Retina (tissue), 1 donor: ENCODE measurements around the gene CEP83.
"Not testable (repeated sequence)": the region's sequence is repeated elsewhere in the genome, so short reads cannot be mapped to it uniquely, and the experiment has no call there.

Source experiments
- DNase-seq: peaks from one replicate; pipeline ENCODE4 v3.0.0-alpha.2; 2016

CEP83 gene

DNA sequence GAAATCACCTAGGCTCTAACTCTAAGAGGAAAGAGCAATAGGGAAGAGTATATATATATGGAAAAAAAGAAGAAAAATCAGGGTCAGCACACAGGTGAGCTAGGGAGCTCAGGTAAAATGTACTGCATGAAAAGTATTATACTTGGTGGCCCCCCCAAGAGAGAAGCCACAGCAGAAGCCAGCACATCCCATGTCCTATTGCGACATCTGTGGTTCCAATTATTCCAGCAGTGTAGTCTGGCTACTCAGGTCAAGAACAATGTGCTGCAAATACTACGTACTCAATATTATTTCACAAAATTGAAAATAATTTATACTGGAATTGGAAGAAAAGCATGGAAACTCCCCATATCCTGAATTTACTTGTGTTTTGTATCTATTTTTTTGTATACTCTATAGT lies 85.5 kb downstream of the CEP83 start:
- DNase-seq = no peak

DNA sequence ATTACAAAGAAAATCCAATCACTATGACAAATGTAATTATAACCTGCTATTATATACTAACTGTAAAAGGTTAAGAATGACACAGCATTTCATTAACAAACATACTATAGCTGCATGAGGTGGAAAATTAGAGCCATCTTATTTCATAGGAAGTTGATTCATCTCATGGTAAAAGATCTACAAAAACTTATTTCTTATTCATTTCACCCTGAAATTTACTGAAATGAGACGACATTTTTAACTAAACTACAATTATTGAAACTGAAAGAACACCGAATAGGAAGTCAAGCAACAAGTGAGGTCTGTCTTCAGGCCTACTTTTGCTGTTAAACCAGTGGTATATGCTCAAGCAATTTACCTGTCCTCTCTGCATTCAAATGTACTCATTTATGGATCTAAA lies 87.2 kb downstream of the CEP83 start:
- DNase-seq = no peak

DNA sequence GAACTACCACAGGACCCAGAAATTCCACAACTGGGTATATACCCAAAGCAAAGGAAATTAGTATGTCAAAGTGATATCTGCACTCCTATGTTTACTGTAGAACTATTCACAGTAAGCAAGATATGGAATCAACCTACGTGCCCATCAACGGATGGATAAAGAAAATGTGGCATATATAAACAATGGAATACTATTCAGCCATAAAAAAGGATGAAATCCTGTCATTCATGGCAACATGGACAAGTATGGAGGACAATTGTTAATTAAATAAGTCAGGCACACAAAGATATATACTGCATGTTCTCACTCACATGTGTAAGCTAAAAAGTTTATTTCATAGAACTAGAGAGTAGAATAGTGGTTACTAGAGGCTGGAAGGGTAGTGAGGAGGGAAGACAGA lies 97.0 kb downstream of the CEP83 start:
- no peak for DNase-seq

DNA sequence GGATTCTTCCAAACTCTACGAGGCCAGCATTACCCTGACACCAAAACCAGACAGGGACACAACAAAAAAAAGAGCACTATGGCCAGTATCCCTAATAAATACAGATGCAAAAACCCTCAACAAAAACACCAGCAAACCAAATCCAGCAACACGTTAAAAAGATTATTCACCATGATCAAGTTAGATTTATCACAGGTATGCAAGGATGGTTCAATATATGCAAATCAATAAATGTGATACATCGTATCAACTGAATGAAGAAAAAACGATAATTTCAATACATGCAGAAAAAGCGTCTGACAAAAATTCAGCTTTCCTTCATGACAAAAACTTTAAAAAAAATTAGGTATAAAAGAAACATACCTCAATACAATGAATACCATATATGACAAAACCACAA lies 99.9 kb downstream of the CEP83 start:
- no peak for DNase-seq

DNA sequence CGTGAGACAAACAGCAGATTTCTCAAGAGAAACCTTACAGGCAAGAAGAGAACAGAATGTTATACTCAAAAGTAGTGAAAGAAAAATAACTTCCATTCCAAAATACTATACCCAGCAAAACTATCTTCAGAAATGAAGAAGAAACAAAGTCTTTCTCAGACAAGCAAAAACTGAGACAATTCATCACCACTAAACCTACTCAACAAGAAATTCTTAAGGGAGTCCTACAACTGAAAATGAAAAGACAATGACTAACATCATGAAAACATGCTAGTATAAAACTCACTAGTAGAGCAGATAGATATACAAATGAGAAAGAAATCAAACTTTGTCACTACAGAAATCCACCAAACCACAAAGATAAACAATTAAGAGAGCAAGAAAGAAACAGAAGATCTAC lies 106.5 kb downstream of the CEP83 start:
- no peak for DNase-seq

DNA sequence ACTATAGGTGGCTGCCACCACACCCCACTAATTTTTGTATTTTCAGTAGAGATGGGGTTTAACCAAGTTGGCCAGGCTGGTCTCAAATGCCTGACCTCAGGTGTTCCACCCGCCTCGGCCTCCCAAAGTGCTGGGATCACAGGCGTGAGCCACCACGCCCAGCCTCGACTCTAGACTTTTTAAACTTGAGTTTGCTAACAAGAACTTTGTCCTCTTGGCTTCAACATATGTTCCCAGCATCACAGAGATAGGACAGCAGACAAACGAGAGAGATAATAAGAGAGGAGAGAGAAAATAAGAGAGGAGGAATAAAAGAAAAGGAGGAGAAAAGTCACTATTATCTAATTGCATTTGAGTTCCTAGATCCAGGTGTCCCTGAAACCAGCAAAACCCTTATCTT lies 119.1 kb downstream of the CEP83 start:
- no peak for DNase-seq

DNA sequence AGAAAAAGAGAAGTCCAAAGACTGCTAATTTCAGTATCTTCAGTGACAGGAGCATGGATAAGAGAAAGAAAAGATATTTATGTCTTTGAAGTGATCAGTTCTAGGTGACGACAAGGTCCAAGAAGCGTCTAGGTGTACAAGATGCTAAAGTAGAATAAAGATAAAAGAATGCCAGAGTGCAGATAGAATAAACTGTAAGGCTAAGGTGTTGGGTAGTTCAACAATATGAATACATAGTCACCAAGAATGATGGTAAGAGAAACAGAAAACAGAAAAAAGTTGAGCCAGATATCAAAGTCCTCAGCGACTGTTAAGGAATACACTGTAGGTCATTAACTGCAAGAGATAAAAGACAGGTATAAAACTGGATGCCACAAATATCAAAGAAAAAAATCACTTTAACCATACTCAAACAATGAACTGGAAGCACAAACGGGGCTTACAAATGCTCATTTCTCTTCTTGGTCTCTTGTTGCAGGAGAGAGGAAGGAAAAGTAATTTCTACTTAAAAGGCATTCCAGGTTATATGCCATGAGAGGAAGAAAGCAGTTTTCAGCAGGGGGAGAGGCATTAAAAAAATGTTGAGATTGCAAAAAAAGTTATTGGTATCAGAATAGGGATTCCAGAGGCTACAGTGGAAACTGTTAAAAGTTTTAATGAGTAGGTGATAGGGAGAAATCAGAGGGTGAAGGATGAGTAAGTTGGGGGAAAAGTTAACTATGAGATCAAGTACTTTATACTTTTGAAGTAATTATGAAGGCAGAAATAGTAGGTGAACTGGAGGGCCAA lies 121.5 kb downstream of the CEP83 start:
- no peak for DNase-seq

DNA sequence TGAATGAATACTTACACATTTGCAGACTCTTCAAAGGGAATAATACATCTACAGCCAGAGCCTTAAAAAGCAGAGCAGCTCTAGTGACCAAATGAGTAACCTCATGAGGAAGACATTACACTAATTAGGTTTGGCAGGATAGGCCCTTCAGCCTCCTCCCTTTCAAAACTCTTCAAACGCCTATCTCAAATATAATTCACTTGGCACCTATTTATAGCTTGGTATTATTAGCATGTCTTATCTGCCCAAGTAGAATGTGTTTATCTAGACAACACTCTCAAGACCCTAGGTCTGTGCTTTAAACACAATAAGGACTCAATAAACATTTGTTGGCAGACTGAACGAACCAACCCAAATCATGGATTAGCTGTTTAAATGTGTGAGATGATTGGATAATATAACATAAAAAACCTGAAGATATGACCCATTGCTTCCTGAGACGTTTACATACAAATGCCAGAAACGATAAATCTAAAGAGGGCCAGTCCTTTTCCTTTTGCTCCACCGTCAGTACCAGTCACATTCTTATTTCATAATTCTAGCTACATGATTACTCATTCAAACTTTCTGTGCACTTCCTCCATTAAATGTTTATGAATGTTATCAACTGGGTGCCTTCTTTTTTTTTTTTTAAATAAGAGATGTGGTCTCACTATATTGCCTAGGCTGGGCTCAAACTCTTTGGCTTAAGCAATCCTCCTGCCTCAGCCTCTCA lies 123.3 kb downstream of the CEP83 start:
- peak; percentile 37 for DNase-seq

DNA sequence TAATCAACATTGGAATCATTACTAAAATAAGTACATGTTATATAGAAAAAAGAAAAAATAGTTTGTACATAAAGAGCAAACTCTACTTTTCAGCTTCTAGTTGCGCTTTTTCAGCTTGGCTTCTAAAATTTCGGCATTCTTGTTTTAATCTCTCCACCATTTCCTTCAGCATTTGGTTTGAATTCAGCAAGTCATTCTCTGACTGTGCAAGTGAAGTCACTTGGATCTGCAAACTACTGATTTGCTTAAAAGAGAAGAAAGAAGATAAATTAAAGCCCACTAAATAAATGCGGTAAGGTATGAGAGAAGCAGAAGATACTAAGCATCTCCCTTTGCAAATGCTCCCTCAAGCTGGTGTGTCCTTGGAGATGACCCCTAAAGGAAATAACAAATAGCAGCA lies 126.3 kb downstream of the CEP83 start:
- no peak for DNase-seq

DNA sequence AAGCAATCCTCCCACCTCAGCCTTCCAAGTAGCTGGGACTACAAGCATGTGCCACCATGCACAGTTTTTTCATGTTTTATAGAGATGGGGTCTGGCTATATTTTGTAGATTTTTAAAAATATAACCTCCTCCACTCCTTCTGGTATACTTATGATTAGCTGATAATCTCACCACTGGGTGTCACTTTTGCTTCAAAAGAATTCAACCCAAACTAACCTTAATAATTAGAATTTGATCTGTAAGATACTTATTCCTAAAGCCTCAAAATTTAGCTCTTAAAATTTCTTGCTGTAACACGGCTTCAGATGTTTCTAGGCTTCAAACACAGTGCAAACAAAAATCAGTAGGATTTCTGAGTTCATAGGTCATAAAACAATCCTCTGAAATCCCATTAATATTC lies 130.3 kb downstream of the CEP83 start:
- no peak for DNase-seq

DNA sequence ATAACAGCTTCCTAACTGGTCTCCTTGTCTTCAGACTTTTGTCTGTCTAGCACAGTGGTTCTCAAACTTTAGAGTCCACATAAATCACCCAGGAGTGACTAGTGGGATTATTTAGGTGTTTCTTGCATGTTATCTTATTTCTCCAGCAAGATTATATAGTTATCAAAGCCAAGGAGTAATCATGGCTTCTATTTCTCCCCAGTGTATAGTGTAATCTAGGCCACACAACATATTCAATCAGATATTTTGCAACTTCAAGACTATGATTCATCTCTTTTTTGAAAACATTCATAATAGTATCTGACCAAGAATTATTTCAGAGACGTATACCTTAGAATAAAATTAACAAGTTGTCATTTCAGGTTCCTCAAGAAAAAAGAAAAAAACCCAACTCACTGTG lies 131.9 kb downstream of the CEP83 start:
- no peak for DNase-seq

DNA sequence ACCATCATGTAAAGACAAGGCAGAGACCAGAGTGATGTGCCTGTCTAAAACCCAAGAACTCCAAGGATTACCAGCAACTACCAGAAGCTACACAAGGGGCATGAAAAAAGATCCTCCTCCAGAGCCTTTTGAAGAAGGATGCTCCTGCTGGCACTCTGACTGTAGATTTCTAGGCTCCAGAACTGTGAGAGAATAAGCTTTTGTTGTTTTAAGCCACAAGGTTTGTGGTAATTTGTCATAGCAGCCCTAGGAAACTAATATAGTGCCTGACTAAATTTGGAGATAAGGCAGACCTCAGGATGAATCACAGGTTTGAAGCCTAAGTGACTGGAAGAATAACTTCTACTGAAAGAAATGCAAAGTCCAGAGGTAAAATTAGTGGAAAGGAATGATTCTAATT lies 132.9 kb downstream of the CEP83 start:
- no peak for DNase-seq

DNA sequence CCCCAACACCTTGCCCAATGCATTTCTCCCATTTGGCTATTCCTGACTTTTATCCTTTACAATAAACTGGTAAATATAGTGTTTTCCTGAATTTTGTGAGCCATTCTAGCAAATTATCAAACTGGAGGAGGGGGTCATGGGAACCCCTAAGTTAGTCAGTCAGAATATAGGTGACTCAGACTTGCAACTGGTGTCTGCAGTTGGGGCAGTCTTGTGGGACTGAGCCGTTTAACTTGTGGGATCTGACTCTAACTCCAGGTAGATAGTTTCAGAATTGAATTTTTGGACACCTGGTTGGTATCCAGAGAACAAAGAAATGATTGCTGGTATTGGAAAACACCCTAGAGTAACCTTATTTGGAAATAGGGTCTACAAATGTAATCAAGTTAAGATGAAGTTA lies 133.4 kb downstream of the CEP83 start:
- no peak for DNase-seq

DNA sequence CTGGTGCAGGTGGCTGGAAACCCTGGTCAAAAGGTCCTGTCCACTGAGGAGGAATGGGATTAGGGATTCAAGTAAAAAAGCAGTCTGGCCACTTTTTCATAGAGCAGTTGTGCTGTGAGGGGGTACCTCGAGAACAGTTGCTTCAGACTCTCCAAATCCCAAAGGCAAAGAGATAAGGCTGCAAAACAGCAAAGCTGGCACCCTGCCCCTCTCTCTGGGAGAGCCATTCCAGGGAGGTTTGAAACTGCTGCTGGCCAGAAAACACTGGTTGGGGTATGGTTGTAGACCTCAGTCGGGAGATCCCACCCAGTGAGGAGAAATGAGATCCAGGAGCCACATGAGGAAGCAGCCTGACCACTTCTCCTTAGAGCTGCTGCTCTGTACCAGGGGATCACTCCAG lies 137.3 kb downstream of the CEP83 start:
- DNase-seq = no peak

DNA sequence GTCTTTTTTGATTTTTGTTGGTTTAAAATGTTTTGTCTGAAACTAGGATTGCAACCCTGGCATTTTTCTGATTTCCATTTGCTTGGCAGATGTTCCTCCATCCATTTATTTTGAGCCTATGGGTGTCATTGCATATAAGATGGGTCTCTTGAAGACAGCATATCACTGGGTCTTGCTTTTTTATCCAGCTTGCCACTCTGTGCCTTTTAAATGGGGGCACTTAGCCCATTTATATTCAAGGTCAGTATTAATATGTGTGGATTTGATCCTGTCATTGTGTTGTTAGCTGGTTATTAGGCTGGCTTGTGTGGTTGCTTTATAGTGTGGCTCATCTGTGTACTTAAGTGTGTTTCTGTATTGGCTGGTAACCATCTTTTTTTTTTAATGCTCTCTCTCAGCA lies 139.6 kb downstream of the CEP83 start:
- no peak for DNase-seq

DNA sequence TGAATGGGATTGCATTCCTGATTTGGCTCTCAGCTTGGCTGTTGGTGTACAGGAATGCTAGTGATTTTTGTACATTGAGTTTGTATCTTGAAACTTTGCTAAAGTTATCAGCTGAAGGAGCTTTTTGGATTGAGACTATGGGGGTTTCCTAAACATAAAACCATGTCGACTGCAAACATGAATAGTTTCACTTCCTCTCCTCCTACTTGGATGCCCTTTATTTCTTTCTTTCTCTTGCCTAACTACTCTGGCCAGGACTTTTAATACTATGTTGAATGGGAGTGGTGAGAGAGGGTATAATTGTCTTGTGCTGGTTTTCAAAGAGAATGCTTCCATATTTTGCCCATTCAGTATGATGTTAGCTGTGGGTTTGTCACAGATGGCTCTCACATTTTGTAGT lies 141.5 kb downstream of the CEP83 start:
- DNase-seq = no peak

DNA sequence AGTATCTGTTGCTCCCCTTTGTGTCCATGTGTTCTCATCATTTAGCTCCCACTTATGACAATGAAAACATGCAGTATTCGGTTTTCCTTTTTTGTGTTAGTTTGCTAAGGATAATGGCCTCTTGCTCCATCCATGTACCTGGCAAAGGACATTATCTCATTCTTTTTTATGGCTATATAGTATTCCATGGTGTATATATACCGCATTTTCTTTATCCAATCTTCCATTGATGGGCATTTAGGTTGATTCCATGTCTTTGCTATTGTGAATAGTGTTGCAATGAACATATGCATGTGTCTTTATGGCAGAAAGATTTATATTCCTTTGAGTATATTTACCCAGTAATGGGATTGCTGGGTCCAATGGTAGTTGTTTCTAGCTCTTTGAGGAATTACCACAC lies 143.1 kb downstream of the CEP83 start:
- DNase-seq = not testable (repeated sequence)

DNA sequence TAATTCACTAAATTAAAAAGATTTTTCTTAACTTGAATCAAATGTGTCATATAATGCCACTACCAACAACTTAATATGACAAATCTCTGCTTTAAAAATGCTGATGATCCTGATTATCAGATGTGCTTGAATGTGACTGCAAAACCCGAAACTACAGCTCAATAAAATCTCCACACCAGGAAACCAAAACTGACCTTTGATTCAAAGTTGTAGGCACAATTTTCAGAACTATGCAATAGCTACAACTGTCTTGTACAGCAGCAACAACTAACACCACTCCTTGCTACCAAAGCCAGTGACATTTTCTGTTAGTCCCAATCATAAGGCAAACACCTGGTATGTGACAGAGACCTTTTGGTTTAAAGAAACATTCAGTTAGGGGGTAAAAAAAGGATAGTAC lies 147.3 kb downstream of the CEP83 start:
- no peak for DNase-seq

DNA sequence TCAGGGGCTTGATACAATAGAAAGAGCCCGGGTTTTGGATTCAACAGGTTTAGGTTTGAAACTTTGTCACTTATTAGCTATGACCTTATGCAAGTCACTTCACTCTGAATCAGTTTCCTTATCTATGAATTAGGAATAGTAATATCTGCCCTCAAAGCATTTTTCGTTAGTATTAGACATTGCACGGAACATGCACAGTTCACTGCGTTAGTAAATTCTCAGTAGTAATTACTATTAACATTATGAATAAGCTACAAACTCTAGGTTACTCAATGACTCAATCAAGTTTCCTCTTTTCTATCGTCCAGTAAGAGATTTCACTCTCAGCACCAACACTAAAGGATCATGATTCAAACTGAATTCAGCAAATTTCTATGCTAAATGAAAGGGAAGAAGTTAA lies 150.3 kb downstream of the CEP83 start:
- no peak for DNase-seq

DNA sequence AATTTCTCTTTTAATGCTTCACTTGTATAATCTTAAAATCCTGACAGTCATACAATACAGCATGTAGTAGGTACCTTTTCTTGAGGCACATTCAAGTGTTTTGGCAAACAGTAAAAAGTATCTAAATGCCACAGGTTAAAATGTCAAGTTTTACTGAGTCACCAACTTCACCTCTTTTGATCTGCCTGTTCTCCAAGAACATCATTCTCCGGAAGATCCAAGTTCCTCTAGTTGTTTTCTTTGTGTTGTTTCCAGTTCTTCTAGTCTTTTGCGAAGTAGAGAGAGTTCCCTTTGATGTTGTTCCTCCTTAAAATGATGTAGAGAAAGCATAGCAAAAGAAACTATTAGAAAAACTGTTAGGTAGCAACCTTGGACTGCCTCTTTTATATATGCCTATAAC lies 151.1 kb downstream of the CEP83 start:
- no peak for DNase-seq

DNA sequence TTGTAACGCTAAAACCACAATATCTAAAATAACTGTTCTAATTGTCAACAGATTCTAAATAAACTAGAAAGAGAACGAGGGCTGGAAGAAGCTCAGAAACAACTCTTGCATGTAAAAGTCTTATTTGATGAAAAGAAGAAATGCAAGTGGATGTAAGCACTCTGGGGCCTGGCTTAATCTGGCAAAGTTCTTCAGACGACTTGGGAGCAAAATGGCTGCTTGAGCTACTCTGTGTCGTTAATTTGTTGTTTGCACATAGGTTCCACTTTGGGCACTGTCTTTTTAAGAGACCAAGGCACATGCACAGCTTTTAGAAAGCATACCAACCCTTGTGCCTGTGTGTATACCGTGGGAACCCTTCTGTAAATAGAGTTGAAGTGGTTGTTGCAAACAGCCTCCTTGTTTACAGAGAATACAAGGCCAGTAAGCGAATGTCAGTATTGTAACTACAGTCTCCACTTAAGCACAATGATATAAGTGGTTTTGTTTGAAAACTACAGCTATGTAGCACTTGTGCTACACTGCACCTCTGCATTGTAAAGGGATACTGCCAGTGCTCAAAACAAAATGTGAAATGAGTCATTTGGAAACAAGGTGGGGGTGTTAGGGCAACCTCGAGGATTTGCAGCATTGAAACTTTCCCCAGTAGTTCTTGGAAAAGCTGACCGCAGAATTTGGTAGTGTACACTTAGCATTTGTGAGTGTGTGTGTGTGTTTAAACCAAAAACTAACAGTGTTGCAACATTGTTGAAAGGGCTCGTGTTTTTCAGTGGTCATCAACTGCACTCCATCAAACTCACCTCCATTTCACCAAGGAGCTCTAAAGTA lies 154.3 kb downstream of the CEP83 start:
- DNase-seq = no peak

DNA sequence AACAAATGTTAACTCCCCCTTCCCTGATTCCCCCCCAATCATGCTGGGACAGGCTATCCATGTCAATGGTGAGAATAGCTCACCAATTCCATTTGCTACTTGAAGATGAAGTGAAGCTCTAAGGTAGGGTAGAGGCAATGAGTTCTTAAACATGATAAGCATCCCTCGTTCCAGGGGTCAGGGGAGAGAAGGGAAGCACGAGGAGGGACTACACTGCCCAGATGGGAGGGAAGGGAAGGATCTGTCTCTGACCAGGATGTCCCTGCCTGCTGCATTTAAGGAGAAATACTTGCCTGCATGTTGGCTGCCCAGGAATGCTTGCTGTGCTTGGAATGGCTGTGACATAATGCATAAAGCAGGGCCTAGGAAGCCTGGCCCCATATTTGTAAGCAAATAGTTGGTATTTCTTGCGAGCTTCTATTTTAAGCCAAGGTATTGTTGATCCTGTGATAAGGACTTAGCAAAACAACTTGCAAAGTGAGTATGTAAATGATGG lies 155.1 kb downstream of the CEP83 start:
- no peak for DNase-seq

DNA sequence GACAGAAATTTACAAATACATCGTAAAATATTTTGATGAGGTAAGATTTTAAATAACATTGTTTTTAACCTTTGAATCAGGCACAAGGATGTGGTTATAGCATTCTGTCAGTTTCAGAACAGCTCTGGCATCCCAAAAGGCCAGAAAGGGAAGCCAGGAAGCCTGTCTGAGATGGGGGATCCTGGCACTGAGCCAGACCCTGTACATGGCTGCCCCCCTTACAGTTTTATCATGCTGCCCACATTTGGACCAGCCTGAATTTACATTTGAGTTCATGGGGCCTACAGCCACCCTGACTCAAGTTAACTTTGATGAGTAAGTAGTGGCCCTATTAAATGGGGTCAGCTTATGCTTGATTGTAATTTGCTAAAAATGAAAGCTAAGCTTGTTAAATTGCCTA lies 155.7 kb downstream of the CEP83 start:
- no peak for DNase-seq

DNA sequence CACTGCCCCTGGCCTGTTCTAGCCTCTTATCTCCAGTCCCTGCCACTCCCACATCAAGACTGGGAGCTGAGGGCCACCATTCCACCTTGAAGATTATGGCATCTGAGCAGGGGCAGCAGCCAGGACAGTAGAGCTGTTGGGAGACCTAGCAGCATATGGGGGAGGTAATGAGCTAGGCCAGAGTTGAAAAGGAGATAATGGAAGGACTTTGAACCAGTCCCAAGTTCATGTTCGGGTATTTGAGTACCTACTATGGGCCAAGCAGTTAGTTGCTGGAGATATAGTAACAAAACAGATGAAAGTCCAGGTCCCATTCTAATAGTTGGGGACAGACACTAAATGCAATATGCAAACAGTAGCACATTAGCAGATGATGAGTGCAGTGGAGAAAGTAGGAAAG lies 159.8 kb downstream of the CEP83 start:
- DNase-seq = no peak
